Measurements from ENCODE around the gene CDC42EP4. TPM values are rescaled to one million over a fixed set of nuclear protein-coding genes. Genes with fewer than 3 reads are reported as not detected.

CDC42EP4 gene
- total and polyA plus RNA-seq, 2 donors, result 24.0 to 56.2 TPM

DNA sequence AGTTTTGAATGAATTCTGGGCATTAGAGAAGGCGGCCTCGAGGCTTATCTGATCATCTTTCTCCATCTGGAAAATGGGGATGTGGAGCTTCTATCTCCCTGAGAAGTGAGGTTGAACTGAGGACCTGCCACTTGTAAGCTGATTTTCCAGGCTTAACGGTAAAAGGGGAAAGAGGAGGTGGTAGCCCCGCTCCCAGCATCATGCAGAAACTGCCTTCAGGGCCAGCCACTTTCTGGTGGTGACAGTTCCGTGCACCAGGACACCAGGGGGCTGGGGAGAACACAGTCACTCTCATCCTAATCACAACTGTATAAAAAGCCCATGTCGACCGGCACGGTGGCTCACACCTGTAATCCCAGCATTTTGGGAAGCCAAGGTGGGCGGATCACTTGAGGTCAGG, 29.2 kb downstream of the CDC42EP4 start:
- WGBS, result 94% methylated on average over 9 of the region's 9 CpGs
- H3K4me3 ChIP-seq (ENCODE audit: low read depth, low read length), result no peak overlapping the region
- peaks cover 4% of the 10 kb centered on the region for H3K36me3 ChIP-seq (ENCODE audit: insufficient read depth)
- H3K27ac ChIP-seq (ENCODE audit: low read depth), result no peak overlapping the region
- no peaks in the 10 kb centered on the region for H3K4me1 ChIP-seq (ENCODE audit: insufficient read depth)
- no peak for DNase-seq (ENCODE audit: extremely low spot score)

GRCh38 chr17:73281928-73282327, 29.9 kb downstream of the CDC42EP4 start:
- H3K4me1 ChIP-seq (ENCODE audit: insufficient read depth), result no peaks in the 10 kb centered on the region
- no peak overlapping the region for H3K27ac ChIP-seq (ENCODE audit: low read depth)
- DNase-seq (ENCODE audit: extremely low spot score), result no peak
- H3K4me3 ChIP-seq (ENCODE audit: low read depth, low read length), result no peak overlapping the region
- 81% methylated on average over 7 of the region's 7 CpGs for WGBS
- H3K36me3 ChIP-seq (ENCODE audit: insufficient read depth), result peaks cover 4% of the 10 kb centered on the region

DNA sequence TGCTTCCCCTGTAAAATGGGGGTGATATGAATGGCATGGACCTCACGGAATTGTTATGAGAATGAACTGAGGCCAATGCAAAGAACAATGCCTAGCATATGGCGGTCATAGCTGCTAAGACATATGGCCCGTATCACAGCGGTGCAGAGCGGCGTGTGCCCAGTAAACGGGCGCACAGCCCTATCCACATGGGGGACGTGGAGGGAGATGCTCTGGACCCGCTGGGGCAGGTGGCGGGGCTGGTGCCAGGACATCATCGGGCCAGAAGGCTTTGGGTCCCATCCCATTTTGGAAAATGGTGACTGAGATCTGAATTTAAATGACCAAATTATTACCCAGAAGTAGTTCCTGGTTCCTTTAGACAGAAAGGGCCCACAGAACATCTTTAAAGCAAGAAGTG, 31.6 kb downstream of the CDC42EP4 start:
- 96% methylated on average over 12 of the region's 12 CpGs for WGBS
- Histone ChIP-seq H3K4me3 (ENCODE audit: low read depth, low read length) (no peak overlapping the region), H3K4me1 (ENCODE audit: insufficient read depth) (no peaks in the 10 kb centered on the region), H3K36me3 (ENCODE audit: insufficient read depth) (no peaks in the 10 kb centered on the region), H3K27ac (ENCODE audit: low read depth) (no peak overlapping the region)
- DNase-seq (ENCODE audit: extremely low spot score), result no peak

GRCh38 chr17:73279704-73280103, 32.1 kb downstream of the CDC42EP4 start:
- Histone ChIP-seq H3K4me3 (ENCODE audit: low read depth, low read length) (no peak overlapping the region), H3K27ac (ENCODE audit: low read depth) (no peak overlapping the region), H3K36me3 (ENCODE audit: insufficient read depth) (no peaks in the 10 kb centered on the region), H3K4me1 (ENCODE audit: insufficient read depth) (no peaks in the 10 kb centered on the region)
- 90% methylated on average over 7 of the region's 7 CpGs for WGBS
- no peak for DNase-seq (ENCODE audit: extremely low spot score)

- Histone ChIP-seq H3K27ac (ENCODE audit: low read depth) (no peak overlapping the region), H3K4me3 (ENCODE audit: low read depth, low read length) (no peak overlapping the region), H3K4me1 (ENCODE audit: insufficient read depth) (no peaks in the 10 kb centered on the region), H3K36me3 (ENCODE audit: insufficient read depth) (no peaks in the 10 kb centered on the region)
- peak; percentile 54 for DNase-seq (ENCODE audit: extremely low spot score)
- WGBS, result 41% methylated on average over 14 of the region's 14 CpGs
These were observed 33.0 kb downstream of the CDC42EP4 start for GRCh38 chr17:73278465-73279453.

GRCh38 chr17:73278049-73278464, 33.7 kb downstream of the CDC42EP4 start:
- Histone ChIP-seq H3K4me1 (ENCODE audit: insufficient read depth) (no peaks in the 10 kb centered on the region), H3K27ac (ENCODE audit: low read depth) (no peak overlapping the region), H3K36me3 (ENCODE audit: insufficient read depth) (no peaks in the 10 kb centered on the region), H3K4me3 (ENCODE audit: low read depth, low read length) (no peak overlapping the region)
- 40% methylated on average over 7 of the region's 7 CpGs for WGBS
- no peak for DNase-seq (ENCODE audit: extremely low spot score)

GRCh38 chr17:73274490-73274889, 37.3 kb downstream of the CDC42EP4 start:
- Histone ChIP-seq H3K4me1 (ENCODE audit: insufficient read depth) (no peaks in the 10 kb centered on the region), H3K4me3 (ENCODE audit: low read depth, low read length) (no peak overlapping the region), H3K36me3 (ENCODE audit: insufficient read depth) (no peaks in the 10 kb centered on the region), H3K27ac (ENCODE audit: low read depth) (no peak overlapping the region)
- DNase-seq (ENCODE audit: extremely low spot score), result no peak
- WGBS, result 96% methylated on average over 4 of the region's 4 CpGs

- no peak overlapping the region for H3K27ac ChIP-seq (ENCODE audit: low read depth)
- no peak overlapping the region for H3K4me3 ChIP-seq (ENCODE audit: low read depth, low read length)
- H3K4me1 ChIP-seq (ENCODE audit: insufficient read depth), result no peaks in the 10 kb centered on the region
- H3K36me3 ChIP-seq (ENCODE audit: insufficient read depth), result no peaks in the 10 kb centered on the region
- no peak for DNase-seq (ENCODE audit: extremely low spot score)
- 87% methylated on average over 8 of the region's 8 CpGs for WGBS
These were observed 38.9 kb downstream of the CDC42EP4 start for GRCh38 chr17:73272906-73273218.

DNA sequence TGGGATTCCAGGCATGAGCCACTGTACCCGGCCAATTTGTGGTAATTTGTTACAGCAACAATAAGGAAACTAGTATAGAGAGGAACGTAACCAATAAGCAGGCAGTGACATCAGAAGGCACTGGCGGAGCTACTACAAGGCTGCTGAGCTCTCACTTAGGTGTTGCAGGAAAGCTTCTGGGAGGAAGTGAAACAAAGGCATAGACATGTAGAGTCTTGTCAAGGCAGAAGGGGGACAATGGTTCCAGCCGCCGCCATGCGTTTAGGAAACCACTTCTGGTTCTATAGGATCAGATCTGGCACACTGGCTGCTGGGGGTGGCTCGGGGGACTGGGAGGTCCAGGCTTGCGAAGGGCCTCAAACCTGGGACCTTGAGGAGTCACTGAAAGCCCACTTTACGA, 40.7 kb downstream of the CDC42EP4 start:
- Histone ChIP-seq H3K4me1 (ENCODE audit: insufficient read depth) (no peaks in the 10 kb centered on the region), H3K36me3 (ENCODE audit: insufficient read depth) (no peaks in the 10 kb centered on the region), H3K4me3 (ENCODE audit: low read depth, low read length) (no peak overlapping the region), H3K27ac (ENCODE audit: low read depth) (no peak overlapping the region)
- 83% methylated on average over 9 of the region's 9 CpGs for WGBS
- no peak for DNase-seq (ENCODE audit: extremely low spot score)

GRCh38 chr17:73269791-73270190, 42.0 kb downstream of the CDC42EP4 start:
- Histone ChIP-seq H3K4me3 (ENCODE audit: low read depth, low read length) (no peak overlapping the region), H3K27ac (ENCODE audit: low read depth) (no peak overlapping the region), H3K36me3 (ENCODE audit: insufficient read depth) (no peaks in the 10 kb centered on the region), H3K4me1 (ENCODE audit: insufficient read depth) (no peaks in the 10 kb centered on the region)
- no peak for DNase-seq (ENCODE audit: extremely low spot score)
- WGBS, result 94% methylated on average over 1 of the region's 1 CpG

GRCh38 chr17:73269329-73269615, 42.5 kb downstream of the CDC42EP4 start:
- no peaks in the 10 kb centered on the region for H3K36me3 ChIP-seq (ENCODE audit: insufficient read depth)
- H3K4me1 ChIP-seq (ENCODE audit: insufficient read depth), result no peaks in the 10 kb centered on the region
- no peak overlapping the region for H3K27ac ChIP-seq (ENCODE audit: low read depth)
- no peak overlapping the region for H3K4me3 ChIP-seq (ENCODE audit: low read depth, low read length)
- DNase-seq (ENCODE audit: extremely low spot score), result no peak

DNA sequence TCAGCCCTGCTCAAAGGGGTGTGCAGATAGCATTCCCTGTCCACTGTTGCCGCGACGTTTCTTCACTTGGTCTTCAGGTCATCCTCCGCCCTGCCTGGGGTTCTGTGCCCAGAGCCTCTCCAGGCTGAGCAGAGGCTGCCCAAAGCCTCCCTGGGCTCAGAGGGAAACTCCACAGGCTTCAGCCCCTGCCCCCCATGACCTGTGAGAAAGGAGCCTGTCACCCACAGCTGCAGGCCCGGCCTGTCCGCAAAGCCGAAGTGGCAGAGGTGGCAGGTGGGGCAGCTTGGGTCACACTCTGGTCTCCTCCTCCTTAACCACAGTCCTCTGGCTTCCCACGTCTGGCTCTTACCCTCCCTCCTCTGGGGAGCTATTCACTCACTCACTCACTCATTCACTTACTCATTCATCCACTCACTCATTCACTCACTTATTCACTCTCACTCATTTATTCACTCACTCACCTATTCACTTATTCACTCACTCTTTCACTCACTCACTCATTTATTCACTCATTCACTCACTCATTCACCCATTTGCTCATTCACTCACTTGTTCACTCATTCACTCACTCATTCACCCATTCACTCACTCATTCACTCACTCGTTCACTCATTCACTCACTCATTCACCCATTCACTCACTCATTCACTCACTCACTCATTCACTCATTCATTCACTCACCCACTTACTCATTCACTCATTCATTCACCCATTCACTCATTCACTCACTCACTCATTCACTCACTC, 43.0 kb downstream of the CDC42EP4 start:
- H3K4me3 ChIP-seq (ENCODE audit: low read depth, low read length), result no peak overlapping the region
- no peaks in the 10 kb centered on the region for H3K4me1 ChIP-seq (ENCODE audit: insufficient read depth)
- no peaks in the 10 kb centered on the region for H3K36me3 ChIP-seq (ENCODE audit: insufficient read depth)
- no peak for DNase-seq (ENCODE audit: extremely low spot score)
- 90% methylated on average over 9 of the region's 9 CpGs for WGBS
- no peak overlapping the region for H3K27ac ChIP-seq (ENCODE audit: low read depth)

DNA sequence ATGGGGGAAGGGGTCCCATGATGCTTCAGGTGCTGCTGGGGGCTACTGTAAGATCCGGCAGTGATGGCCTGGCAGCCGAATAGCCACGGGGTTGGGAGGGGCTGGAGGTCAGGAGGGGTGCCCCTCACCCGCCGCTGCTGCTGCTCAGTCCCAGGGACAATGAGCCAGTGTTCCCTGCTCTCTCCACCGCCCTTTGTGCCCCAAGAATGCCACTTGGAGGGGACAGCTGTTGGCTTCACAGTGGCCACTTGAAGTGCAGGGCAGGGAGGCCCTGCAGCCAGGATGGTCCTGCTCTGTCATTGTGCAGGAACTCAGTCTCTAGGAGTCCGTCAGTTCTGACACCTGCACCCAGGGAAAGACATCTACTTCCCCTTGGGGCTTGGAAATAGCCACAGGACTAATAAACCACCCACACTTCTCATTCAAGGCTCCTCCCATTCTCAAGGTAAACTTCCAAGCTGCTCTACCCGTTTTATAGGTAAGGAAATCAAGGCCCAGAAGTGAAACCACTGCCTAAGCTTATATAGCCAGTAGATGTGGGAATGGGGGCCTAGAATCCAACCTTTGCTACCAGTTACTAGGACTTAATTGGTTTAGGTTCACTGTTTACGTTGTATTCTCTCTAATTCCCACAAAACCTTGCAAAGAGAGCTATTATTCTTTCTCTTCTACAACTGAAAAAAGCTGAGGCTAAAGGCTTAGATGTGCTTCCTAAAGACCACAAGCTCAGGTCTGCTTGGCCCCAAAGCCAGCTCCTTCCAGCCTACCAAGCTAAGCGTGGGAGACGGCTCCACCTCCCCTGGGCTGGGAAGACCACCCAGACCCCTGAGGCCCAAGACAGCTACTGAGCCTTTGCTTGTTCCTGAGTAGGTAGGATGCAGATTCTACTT, 43.9 kb downstream of the CDC42EP4 start:
- Histone ChIP-seq H3K4me3 (ENCODE audit: low read depth, low read length) (no peak overlapping the region), H3K27ac (ENCODE audit: low read depth) (no peak overlapping the region), H3K4me1 (ENCODE audit: insufficient read depth) (no peaks in the 10 kb centered on the region), H3K36me3 (ENCODE audit: insufficient read depth) (no peaks in the 10 kb centered on the region)
- no peak for DNase-seq (ENCODE audit: extremely low spot score)
- 78% methylated on average over 11 of the region's 11 CpGs for WGBS

Data from urinary bladder (tissue), 4 donors.